ENCODE measurements around the gene DCC.

DCC gene

GRCh38 chr18:53567929-53568574, 1228.1 kb downstream of the DCC start:
- intact Hi-C loops (cut with DNase I; ENCODE audit: low total_unique reads), result no loop called here
- no peak for DNase-seq
- no peak overlapping the region for H3K27ac ChIP-seq
- H3K36me3 ChIP-seq, result no peaks in the 10 kb centered on the region
- no peaks in the 10 kb centered on the region for H3K9me3 ChIP-seq
- no peak overlapping the region for H3K4me3 ChIP-seq
- peaks cover 0 to 14% (median 3%) of the 10 kb centered on the region in 4 donors for H3K4me1 ChIP-seq
- no peaks in the 10 kb centered on the region for H3K27me3 ChIP-seq
- TF ChIP-seq CTCF (IDR thresholded peaks at IDR 0.05), result peak in 1 of 2 experiments; percentile 50

All from tibial artery (tissue), 4 donors.